Endothelial cell of umbilical vein (primary cell): Measurements from ENCODE around the gene MBD5. TPM values are rescaled to one million over a fixed set of nuclear protein-coding genes. Genes with fewer than 3 reads are reported as not detected.

Source experiments
- BruUV-seq: library from RNA; stranded (reverse); fragments of 400-500 nt; replicated peaks from 2 replicates; lab custom pipeline; 2021; lab: Mats Ljungman, UMichigan
- CTCF ChIA-PET: fragments of 300-600, 350-600 bp; sonication (Branson Sonifier 250); formaldehyde crosslinking; loops from one replicate; lab custom pipeline; 2021; ENCODE audit warnings: antibody characterized with exemption, inconsistent platforms; lab: Charles Lee
- POLR2A ChIA-PET: fragments of 300-600, 350-600 bp; sonication (Branson Sonifier 250); formaldehyde crosslinking; loops from one replicate; lab custom pipeline; 2021; ENCODE audit warnings: antibody characterized with exemption, inconsistent platforms; lab: Charles Lee
- DNase-seq: peaks from one replicate; pipeline ENCODE4 v3.0.0-alpha.2; 2011; ENCODE audit warnings: low read depth, low spot score
- FAIRE-seq: peaks from 2 replicates; lab custom pipeline; 2011; peaks lifted over from hg19 to GRCh38; lab: Jason Lieb, UNC
- H2AFZ ChIP-seq: 2 replicates; pipeline ENCODE4 v1.6.0; 2012; ENCODE audit warnings: low read depth, low read length, control low read depth, inconsistent platforms
- H3K27ac ChIP-seq: 2 replicates; pipeline ENCODE4 v1.5.1; 2011; ENCODE audit warnings: low read depth, mild to moderate bottlenecking, control low read depth, low read length, moderate library complexity; ENCODE audit not compliant: insufficient read depth
- H3K27me3 ChIP-seq, 2 experiments: 2 replicates each; pipeline versions ENCODE4 v1.6.0 to v1.6.1; 2011; ENCODE audit warnings: low read length in 2 of 2, mixed read lengths in 1 of 2; ENCODE audit not compliant: control insufficient read depth in 2 of 2, insufficient read depth in 2 of 2
- H3K36me3 ChIP-seq, 2 experiments: 2 replicates in 1 of 2; 3 replicates in 1 of 2; pipeline ENCODE4 v1.5.1; 2011; ENCODE audit warnings: low read length in 2 of 2, mild to moderate bottlenecking in 1 of 2, moderate library complexity in 1 of 2; ENCODE audit not compliant: control insufficient read depth in 2 of 2, insufficient read depth in 2 of 2; ENCODE audit errors: extremely low read depth in 1 of 2
- H3K4me1 ChIP-seq: 3 replicates; pipeline ENCODE4 v1.5.1; 2011; ENCODE audit warnings: mild to moderate bottlenecking, low read length; ENCODE audit not compliant: control insufficient read depth, insufficient read depth; ENCODE audit errors: extremely low read depth
- H3K4me2 ChIP-seq: 2 replicates; pipeline ENCODE4 v1.6.1; 2011; ENCODE audit warnings: low read length, control low read depth, mixed read lengths; ENCODE audit not compliant: insufficient read depth
- H3K4me3 ChIP-seq, 3 experiments: fragments of 200-600 bp in 1 of 3; sonication (generic), shearing (Covaris generic) in 1 of 3; replicated peaks in 1 of 3; 2 replicates each; pipeline ENCODE4 v1.5.1; 2011 to 2016; ENCODE audit warnings: control low read depth in 3 of 3, low read length in 3 of 3, mild to moderate bottlenecking in 2 of 3, inconsistent platforms in 1 of 3, low read depth in 1 of 3, moderate library complexity in 1 of 3; ENCODE audit not compliant: insufficient read depth in 1 of 3
- H3K79me2 ChIP-seq: 2 replicates; pipeline ENCODE4 v1.6.0; 2012; ENCODE audit warnings: low read length, inconsistent platforms; ENCODE audit not compliant: control insufficient read depth, insufficient read depth
- H3K9ac ChIP-seq: replicated peaks from 2 replicates; pipeline ENCODE3; 2011; ENCODE audit warnings: low read length, control low read depth; ENCODE audit not compliant: insufficient read depth; ENCODE audit errors: extremely low read depth
- H3K9me1 ChIP-seq: replicated peaks from 3 replicates; pipeline ENCODE4 v1.6.0; 2011; ENCODE audit warnings: mild to moderate bottlenecking, low read length; ENCODE audit not compliant: control insufficient read depth, insufficient read depth; ENCODE audit errors: extremely low read depth
- H3K9me3 ChIP-seq: replicated peaks from 2 replicates; pipeline ENCODE4 v1.5.1; 2012; ENCODE audit warnings: low read length, inconsistent platforms; ENCODE audit not compliant: control insufficient read depth, insufficient read depth
- H4K20me1 ChIP-seq: replicated peaks from 2 replicates; pipeline ENCODE3; 2011; ENCODE audit warnings: mild to moderate bottlenecking, low read length; ENCODE audit not compliant: control insufficient read depth, insufficient read depth; ENCODE audit errors: extremely low read depth
- CTCF ChIP-seq, 2 donors: IDR thresholded peaks; 1 replicate in 1 of 2; 2 replicates in 1 of 2; pipeline ENCODE4 v1.5.1; 2011; ENCODE audit warnings: low read length in 2 of 2, mild to moderate bottlenecking in 2 of 2, moderate library complexity in 2 of 2, control low read depth in 1 of 2, inconsistent platforms in 1 of 2, low read depth in 1 of 2; ENCODE audit not compliant: insufficient read depth in 1 of 2; ENCODE audit errors: extremely low read depth in 1 of 2
- JUN ChIP-seq: IDR thresholded peaks from 2 replicates; pipeline ENCODE4 v1.6.1; 2011; ENCODE audit warnings: borderline replicate concordance, low read depth; ENCODE audit not compliant: insufficient read length, insufficient read depth
- MYC ChIP-seq: IDR thresholded peaks from one replicate; pipeline ENCODE4 v1.6.1; 2011; ENCODE audit warnings: mild to moderate bottlenecking, low read depth, low read length
- POLR2AphosphoS5 ChIP-seq: IDR thresholded peaks from 2 replicates; pipeline ENCODE4 v1.6.1; 2012; ENCODE audit warnings: low read depth, mild to moderate bottlenecking, control low read depth, low read length, moderate library complexity; ENCODE audit not compliant: insufficient read depth
- dilution Hi-C: fragments of 300-500 bp; cut with MboI; formaldehyde crosslinking; loops from one replicate; pipeline ENCODE4 v1.15.0; 2019; ENCODE audit warnings: low sequenced_read_pairs; ENCODE audit not compliant: extremely low pct_ligation_motif_present
- intact Hi-C: fragments of 100-400 bp; cut with micrococcal nuclease; formaldehyde crosslinking; loops from one replicate; pipeline ENCODE4 v1.10.0; 2022
- polyA plus RNA-seq, 4 experiments: library from polyadenylated mRNA; depleted of rRNA in 3 of 4; stranded (reverse) in 3 of 4; unstranded in 1 of 4; fragments of >200 nt; gene quantifications; 2 replicates each; pipeline versions ENCODE4 v1.2.1 to v1.2.3, GENCODE V29; 2011 to 2012; ENCODE audit warnings: missing spikeins in 1 of 4
- total RNA-seq: library from RNA; stranded (reverse); gene quantifications from 2 replicates; pipeline ENCODE4 v1.2.3, GENCODE V29; 2021

MBD5 gene
- total and polyA plus RNA-seq, 2 donors (not counting 3 experiments of a cell fraction or from before 2014, with no cell fraction given), result 11.3 to 37.0 TPM

- DNase-seq, result no peak
Measured at GRCh38 chr2:148165975-148166374, 145.1 kb downstream of the MBD5 start.

More at GRCh38 chr2:148165975-148166374, 145.1 kb downstream of the MBD5 start:
- H3K27ac ChIP-seq, result no peak overlapping the region
- no peaks in the 10 kb centered on the region for H3K9me1 ChIP-seq
- peak; percentile 31 for FAIRE-seq
- no peaks in the 10 kb centered on the region for H4K20me1 ChIP-seq
- no peaks in the 10 kb centered on the region for H3K27me3 ChIP-seq
- no peak overlapping the region for H3K9ac ChIP-seq
- no TSS peak for BruUV-seq
- H3K4me2 ChIP-seq, result no peak overlapping the region
- no peaks in the 10 kb centered on the region for H3K79me2 ChIP-seq
- H3K4me3 ChIP-seq, result no peak overlapping the region
- dilution Hi-C loops, result no loop called here
- CTCF ChIA-PET, result no interaction called here
- intact Hi-C loops, result no loop called here
- no peaks in the 10 kb centered on the region for H3K9me3 ChIP-seq
- H3K36me3 ChIP-seq, result no peaks in the 10 kb centered on the region
- H3K4me1 ChIP-seq, result no peaks in the 10 kb centered on the region
- TF ChIP-seq MYC, result no peak
- no peak for TF ChIP-seq CTCF (IDR thresholded peaks at IDR 0.05; ENCODE audit: extremely low read depth in 1 of 2, insufficient read depth in 1 of 2, low read depth in 1 of 2, low read length in 2 of 2)
- TF ChIP-seq POLR2AphosphoS5, result no peak
- no peak for TF ChIP-seq JUN
- POLR2A ChIA-PET, result no interaction called here
- no peak overlapping the region for H2AFZ ChIP-seq
